Embryonic facial prominence (tissue), 1 donor: ENCODE results near the gene PLVAP.
A peak's percentile ranks its signal among the peaks of the same experiment; 100 is the strongest.
"Not testable (repeated sequence)": the region's sequence is repeated elsewhere in the genome, so short reads cannot be mapped to it uniquely, and the experiment has no call there.

ENCODE experiments used
- DNase-seq: peaks from one replicate; pipeline ENCODE4 v3.0.0-alpha.2; 2016; ENCODE audit errors: extremely low spot score

Gene PLVAP

DNA sequence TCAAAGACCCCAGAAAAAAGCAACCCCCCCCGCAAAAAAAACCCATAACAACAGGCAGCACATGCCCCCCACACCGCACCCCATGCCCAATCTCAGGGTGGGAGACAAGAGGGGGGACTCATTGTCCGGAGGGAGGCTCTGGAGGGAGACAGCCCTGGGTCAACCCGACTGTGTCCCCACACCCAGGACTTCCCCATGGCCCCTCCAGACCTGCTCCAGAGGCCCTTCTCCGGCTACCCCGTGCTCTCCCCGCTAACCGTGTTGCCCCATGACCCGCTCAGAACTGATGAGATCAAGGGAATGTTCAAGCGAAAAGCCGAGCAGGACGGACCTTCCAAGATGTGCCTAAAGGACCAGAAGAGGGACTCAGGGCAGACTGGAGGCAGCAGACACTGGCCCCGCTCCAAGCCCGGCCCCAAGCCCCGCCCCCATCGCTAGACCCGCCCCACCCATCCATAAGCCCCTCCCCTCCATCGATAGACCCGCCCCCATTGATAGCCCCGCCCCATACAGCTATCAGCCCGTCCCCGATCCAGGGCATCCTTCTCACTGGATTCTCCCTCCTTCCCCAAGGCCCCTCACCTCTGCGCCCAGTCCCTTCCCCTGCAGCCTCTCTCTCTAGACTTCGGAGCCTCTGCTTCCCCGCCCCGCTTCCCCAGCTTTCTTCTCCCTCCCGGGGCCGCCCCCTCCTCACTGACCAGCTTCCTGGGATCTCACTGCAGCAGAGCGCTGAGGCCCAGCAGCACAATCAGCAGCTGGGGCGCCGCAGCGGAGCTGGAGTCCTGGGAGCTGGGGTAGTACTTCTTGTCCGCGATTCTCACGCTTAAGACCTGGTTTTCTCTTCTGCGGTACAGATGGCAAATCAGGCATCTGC lies 26.1 kb upstream of the PLVAP start:
- no peak for DNase-seq

DNA sequence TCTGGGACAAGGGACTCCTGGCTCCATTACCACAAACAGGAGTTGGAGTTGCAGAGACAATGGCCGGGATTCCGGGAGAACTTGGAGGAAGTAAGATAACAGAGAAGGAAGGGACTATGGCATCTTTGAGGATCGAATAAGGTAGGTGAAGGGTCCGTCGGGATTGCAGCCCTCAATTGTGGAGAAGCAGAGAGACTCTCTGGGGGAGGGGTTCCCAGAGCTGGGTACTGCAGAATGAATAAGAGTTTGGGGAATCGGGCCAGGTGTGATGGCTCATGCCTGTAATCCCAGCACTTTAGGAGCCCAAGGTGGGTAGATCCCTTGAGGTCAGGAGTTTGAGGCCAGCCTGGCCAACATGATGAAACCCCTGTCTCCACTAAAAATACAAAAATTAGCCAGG lies 24.5 kb upstream of the PLVAP start:
- no peak for DNase-seq

DNA sequence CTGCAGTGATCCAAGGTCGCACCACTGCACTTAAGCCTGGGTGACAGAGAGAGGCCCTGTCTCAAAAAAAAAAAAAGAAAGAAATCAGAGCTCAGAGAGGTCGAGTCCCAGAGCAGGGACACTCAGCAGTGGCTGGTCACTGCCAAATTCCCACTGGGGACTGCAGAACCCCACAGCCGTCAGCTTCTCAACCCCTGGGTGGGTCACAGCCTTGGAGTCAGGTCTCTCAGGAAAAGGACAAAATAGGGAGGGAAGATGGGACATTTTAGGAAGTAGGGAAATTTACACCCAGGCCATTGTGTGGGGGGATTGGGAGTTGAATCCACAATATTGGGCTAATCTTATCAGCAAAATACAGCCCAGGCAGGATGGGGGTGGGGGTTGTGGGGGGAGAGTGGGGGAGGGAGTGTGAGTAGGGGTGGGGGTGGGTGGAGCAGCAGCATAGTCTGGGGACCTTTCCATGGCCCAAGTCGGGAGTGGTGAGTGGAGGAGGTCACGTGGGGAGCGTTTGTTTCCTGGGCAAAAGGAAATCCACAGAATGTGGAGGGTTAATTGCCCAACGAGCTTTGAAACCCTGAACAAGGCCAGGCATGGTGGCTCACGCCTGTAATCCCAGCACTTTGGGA lies 21.9 kb upstream of the PLVAP start:
- no peak for DNase-seq

DNA sequence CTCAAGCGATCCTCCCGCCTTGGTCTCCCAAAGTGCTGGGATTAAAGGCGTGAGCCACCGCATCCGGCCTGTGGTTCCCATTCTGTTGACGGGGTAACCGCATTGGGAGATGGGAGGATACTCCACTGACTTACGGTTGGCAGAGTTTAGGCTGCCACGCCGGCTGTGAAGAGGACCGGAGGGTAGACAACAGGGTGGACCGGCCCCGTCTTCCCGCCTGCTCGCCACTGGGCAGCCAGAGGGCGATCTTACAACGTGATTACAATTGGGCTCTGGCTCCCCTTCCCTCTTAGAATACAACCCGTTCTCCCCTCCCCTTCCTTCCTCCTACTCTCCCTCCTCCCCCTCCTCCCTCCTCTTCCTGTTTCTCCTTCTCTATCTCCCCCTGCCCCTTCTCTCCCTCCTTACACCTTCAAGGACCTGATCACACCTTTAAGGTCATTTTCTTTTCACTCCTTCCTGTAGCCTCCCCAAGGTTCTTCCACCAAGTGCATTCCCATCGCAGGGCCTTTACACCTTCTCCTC lies 17.8 kb upstream of the PLVAP start:
- DNase-seq, result no peak

DNA sequence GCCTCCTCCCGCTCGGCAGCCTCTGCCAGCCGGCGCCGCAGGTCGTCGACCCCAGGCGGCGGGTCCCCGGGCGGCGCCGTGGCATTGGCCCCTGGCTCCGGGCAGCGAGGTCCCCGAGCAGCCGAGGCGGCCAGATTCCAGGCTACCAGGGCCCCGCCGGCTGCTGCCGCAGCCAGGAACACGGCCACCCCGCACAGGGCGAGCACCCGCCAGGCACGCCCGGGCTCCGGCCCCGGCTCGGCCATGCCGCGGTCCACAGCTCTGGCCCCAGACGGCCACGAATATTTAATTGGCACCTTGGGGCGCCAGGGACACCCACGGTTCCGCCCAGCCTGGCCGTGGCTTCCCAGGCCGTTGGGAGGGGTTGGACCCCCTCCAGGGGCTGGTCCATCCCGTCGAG lies 16.8 kb upstream of the PLVAP start, which contains the start of gene CCDC194:
Gene CCDC194, minus strand, starts transcription at position 283 of the 400 bp plus-strand sequence. Its CDS starts 38 bp downstream, at position 245.
- DNase-seq, result no peak

DNA sequence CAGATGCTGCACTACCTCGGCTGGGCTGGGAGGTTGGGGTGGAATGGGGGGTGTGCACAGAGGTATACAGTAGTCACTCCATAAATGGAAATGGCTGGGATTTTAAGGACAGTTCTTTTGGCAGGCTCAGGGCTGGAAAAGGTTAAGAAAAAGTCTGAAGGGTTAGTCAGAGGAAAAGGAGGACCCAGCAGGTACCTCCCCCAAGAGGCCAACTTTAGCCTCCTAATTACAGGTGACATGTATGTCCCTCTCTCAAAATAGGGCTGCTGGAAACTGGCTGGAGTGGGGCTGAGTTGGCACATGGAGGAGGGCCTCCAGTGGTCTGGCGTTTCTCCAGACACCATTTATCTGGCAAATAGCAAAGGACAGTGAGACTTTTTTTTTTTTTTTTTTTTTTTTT lies 15.9 kb upstream of the PLVAP start:
- no peak for DNase-seq

DNA sequence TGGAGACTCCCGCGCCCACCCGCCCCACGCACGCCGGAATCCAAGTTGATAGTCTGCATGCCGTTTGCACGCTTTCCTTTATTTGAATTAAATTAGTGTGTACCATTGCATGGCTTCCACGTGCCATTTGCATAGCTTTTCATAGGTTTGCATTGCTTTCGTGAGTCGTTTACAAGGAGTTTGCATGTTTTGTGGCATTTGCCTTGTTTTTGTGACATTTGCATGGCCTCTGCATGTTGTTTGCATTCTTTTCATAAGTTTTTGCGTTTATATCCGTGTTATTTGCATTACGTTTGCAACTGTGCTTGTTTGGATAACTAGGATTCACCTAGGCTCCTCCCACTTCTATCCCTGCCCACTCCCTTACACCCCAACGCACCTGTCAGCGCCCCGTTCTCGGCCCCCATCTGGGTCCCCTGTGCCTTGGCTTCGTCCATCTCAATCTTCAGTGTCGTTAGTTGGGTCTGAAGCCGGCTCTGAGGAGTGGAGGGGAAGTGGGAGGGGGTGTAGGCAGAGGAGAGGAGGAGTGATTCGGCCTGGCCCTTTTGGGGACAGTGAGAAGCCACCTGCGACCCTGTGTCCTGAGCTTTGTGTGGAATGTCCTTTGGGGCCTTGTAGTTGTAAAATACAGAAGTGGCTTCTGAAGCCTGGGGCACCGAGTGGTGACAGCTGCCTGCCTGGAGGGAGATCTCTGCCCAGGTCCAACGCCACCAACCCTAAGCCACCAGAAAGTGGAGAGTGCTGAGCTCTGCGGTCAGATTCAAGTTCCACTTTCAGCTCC lies 14.4 kb upstream of the PLVAP start:
- DNase-seq, result no peak

DNA sequence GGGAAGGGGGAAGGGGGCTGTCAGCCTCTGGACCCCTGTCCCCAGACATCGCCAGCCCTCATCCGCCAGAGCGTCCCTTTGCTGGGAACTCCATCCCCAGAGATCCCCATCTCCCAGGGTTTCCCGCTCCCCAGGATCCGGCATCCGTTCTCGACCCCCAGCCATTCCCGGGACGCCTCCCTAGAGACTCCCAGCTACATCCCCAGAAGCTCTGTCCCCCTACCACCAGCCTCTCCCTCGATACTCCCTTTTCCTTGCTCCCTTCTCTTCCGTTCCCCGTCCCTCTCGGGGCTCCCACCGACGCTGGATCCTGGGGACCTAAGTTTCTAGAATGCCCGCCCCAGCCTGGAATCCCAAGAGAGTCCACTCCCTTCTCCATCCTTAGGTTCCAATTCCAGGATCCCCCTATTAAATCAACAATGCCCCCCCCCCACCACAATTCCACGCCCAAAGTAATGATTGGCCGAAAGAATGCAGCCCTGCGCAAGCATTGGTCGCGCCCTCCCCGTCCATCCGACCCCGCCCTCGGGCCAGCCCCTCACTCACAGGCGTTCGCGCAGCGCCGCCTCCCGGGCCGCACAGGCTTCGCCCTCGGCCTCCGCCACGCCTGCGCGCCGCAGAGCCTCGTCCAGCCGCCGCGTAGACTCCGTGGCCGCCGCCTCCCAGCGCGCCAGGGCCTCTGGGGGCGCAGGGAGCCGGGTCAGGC lies 13.7 kb upstream of the PLVAP start:
- peak; percentile 59 for DNase-seq

DNA sequence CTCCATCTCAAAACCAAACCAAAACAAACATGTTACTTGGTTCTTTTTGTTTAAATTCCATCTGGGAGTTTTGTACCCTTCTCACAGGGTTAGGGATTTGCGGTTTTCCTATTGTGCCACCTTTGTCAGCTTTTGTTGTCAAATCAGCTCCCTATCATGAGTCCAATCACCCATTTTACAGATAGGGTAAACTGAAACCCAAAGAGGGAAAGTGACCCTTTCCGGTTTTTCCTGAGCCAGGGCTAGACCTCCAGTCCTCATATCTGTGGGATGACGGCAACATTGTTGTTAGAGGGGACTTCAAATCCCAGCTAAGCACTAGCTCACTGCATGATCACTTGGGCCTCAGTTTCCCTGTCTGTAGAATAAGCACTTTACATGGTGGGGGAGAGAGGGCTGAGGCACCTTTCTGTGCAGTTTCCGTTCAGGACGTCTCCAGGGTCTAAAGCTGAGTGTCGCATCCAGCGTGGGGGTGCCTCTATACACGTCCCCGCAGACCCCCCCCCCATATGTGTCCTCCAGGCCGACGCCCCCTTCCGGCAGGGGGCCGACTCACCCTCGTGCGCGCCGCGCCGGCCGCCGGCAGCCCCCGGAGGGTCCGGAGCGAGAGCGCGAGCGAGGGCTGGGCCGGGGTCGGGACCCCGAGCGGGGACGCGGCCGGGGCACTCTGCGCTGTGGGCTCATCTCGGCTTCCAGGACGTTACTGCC lies 13.0 kb upstream of the PLVAP start:
- DNase-seq, result no peak

DNA sequence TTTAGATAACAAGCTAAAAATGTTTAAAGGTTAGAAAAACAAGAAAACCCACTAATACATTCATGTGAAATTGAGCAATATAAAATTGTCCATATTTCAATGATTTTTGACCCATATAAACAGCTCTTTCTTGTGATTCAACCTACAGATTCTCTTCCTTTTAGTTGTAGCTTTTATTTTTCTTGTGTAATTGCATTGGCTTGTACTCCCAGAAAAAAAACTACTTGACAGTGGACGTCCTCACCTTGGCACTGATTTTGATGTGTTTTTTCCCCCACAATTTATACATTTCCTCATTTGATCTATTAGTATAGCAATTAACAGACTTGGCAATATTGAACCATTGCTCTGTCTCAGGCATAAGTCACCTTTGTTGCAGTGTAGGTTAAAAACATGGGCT lies 12.1 kb upstream of the PLVAP start:
- DNase-seq, result no peak

DNA sequence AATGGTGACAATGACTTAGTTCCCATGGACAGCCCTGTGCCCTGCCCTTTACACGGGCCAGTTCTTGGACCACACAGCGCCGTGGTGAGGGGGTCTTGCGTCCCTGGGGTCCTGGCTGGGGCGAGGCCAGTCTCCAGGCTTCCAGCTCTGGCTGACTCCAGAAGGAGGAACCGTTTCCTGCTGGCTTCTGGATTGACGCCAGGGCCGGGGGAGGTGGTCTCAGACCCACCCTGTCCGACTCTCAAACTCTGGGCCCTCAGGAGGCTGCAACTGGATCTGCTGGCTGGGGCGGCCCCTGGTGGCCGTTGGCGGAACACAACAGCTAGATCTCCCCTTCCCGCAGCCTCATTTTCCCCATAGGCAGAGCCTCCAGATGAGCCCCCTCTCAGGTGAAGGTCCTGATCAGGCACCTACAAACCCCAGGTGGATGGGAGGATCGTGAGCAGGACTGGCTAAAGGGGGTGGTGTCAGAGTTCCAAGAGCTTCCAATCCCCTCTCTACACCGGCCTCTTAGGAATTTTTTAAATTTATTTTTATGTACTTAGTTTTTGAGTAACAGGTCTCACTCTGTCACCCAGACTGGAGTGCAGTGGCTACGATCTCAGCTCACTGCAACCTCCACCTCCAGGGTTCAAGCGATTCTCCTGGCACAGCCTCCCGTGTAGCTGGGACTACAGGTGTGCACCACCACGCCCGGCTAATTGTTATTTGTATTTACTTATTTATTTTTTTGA lies 8.9 kb upstream of the PLVAP start:
- no peak for DNase-seq

DNA sequence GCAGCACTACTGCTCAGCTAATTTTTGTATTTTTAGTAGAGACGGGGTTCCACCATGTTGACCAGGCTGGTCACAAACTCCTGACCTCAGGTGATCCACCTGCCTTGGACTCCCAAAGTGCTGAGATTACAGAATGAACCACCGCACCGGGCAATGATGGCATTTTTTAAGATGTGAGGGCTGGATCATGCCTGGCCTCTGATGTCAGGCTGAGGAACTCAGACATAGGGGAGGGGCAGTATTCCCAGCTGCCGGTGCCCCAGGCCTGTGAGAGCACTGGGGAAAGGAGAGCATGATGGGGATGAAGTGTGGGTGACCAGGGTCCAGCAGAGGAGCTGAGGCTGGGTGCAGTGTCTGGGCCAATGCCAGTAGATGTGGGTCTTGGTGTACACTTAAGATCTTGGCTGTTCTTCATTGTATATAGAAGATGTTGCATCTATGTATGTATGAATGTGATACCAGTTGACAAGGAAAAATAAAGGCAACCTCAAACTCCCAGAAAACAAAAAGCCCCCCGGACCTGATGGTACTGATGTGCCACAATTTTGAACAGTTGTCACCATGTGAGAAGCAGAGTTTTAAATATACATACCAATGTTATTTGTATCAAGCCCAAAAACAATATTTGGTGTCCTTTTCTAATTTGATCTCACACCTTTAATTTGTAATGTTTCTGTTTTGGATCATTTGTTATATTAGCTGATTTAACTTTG lies 3.4 kb upstream of the PLVAP start:
- no peak for DNase-seq

DNA sequence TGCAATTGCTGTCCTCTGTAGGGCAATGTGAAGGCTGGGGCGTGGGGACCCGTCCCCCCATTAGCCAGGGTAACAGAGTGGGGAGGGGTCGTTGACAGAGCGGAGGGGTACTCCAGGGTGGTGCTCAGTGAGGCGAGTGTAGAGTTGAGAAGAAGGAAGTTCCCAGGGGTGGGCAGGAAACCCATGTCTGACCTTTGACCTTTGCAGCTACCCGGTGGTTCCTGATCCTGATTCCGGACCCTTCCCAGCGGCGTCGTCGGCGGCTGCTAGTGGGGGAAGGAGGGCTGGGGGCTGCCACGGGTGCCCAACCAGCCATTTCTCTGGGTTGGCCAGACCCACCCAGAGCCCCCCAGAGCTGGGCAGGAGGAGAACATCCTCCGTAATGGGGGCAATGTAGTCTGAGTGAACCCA lies 2.1 kb upstream of the PLVAP start:
- DNase-seq, result no peak

DNA sequence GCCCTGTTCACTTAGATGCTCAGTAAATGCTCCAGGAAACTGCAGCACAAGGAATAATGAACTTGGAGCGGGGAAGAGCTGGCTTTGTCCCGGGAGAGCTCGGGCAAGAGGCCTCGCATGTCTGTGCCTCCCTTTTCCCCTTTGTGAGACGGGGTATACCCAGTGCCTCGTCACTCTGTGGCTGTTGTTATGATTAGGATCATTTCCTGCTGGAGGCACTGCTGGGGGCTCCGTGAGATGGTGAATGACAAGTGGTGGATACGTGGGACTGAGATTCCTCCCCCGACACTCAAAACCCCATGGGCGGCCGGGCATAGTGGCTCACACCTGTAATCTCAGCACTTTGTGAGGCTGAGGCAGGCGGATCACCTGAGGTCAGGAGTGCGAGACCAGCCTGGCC lies 1.1 kb upstream of the PLVAP start:
- DNase-seq, result no peak

DNA sequence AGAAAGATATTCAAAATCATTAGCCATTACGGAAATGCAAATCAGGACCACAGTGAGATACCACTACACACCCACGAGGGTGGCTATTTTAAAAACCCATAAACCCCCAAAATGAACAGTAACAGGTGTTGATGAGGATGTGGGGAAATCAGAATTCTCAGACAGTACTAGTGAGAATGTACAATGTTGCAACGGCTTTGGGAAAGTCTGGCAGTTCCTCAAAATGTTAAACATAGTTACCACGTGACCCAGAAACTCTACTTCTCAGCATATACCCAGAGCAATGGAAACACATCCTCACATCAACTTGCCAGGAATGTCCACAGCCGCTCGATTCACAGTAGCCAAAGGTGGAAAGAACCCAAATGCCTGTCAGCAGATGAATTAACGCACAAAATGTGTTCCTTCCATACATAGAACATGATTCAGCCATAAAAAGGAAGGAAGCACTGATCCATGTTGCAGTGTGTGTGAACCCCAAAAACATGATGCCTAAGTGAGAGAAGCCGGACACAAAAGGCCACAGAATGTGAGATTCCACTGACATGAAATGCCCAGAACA lies 7.0 kb downstream of the PLVAP start:
- no peak for DNase-seq

DNA sequence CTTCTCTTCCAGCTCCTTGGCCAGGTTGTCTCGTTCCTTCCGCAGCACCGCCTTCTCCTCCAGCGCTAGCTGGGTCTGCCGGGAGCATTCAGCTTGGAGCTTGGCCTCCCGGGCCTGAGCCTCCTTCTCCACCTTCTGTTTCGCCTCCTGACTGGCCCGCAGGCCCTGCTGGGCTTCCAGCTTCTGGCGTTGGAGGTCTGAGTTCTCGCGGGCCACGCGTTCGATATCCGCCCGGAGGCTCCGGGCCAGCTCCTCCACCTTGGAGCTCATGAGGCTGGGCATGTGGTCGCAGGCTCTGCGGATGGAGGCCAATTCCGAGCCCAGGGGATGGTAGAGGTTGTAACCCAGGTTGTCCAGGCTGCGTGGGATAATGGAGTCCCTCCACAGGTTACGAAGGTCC lies 11.8 kb downstream of the PLVAP start:
- DNase-seq, result no peak

DNA sequence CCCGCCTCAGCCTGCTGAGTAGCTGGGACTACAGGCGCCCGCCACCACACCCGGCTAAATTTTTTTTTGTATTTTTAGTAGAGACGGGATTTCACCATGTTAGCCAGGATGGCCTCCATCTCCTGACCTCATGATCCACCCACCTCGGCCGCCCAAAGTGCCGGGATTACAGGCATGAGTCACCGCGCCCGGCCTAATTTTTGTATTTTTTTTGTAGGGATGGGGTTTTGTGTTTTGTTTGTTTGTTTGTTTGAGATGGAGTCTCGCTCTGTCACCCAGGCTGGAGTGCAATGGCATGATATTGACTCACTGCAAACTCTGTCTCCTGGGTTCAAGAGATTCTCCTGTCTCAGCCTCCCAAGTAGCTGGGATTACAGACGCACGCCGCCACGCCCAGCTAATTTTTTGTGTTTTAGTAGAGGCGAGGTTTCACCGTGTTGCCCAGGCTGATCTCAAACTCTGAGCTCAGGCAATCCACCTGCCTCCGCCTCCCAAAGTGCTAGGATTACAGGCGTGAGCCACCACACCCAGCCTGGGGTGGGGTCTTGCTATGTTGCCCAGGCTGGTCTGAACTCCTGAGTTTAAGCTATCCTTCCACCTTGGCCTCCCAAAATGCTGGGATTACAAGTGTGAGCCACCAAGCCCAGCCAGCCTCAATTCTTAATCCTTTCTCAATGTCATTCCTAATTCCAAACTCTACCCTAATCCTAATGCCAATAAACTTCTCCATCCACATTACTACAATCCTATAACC lies 13.1 kb downstream of the PLVAP start:
- DNase-seq, result not testable (repeated sequence)
